GM19193 (cell line): ENCODE data around the gene CTXND2.

Experiments used
- POLR2A ChIP-seq: IDR thresholded peaks from 4 replicates; pipeline ENCODE4 v1.6.1; 2011; ENCODE audit not compliant: insufficient read depth, insufficient read length; ENCODE audit errors: extremely low read depth

The CTXND2 gene

GRCh38 chr1:150893336-150893913 is 6.5 kb downstream of the CTXND2 start:
- TF ChIP-seq POLR2A: no peak

GRCh38 chr1:150895618-150896017 is 8.7 kb downstream of the CTXND2 start:
- no peak for TF ChIP-seq POLR2A

- TF ChIP-seq POLR2A: no peak
Measured at GRCh38 chr1:150902346-150902745, 15.4 kb downstream of the CTXND2 start.

- TF ChIP-seq POLR2A: no peak
Measured at GRCh38 chr1:150902751-150903150, 15.8 kb downstream of the CTXND2 start.

GRCh38 chr1:150905301-150905700 is 18.4 kb downstream of the CTXND2 start:
- no peak for TF ChIP-seq POLR2A

GRCh38 chr1:150906329-150906728 is 19.4 kb downstream of the CTXND2 start:
- no peak for TF ChIP-seq POLR2A

- no peak for TF ChIP-seq POLR2A
Measured at GRCh38 chr1:150906813-150907212, 19.9 kb downstream of the CTXND2 start.

- no peak for TF ChIP-seq POLR2A
Measured at GRCh38 chr1:150909585-150910180, 22.7 kb downstream of the CTXND2 start.

- TF ChIP-seq POLR2A: no peak
Measured at GRCh38 chr1:150912623-150913022, 25.7 kb downstream of the CTXND2 start.

GRCh38 chr1:150917387-150917786 is 30.5 kb downstream of the CTXND2 start:
- no peak for TF ChIP-seq POLR2A

- no peak for TF ChIP-seq POLR2A
Measured at GRCh38 chr1:150922519-150922975, 35.6 kb downstream of the CTXND2 start.

GRCh38 chr1:150925080-150925479 is 38.1 kb downstream of the CTXND2 start:
- no peak for TF ChIP-seq POLR2A

GRCh38 chr1:150926097-150926741 is 39.3 kb downstream of the CTXND2 start, which contains the start of gene SETDB1:
Gene SETDB1, plus strand, starts transcription at chr1:150926363. Its CDS starts 1,352 bp downstream, at chr1:150927715.
- peak; percentile 63 for TF ChIP-seq POLR2A

- TF ChIP-seq POLR2A: no peak
Measured at GRCh38 chr1:150927624-150928023, 40.7 kb downstream of the CTXND2 start.

- TF ChIP-seq POLR2A: no peak
Measured at GRCh38 chr1:150928286-150928685, 41.4 kb downstream of the CTXND2 start.

GRCh38 chr1:150931773-150932172 is 44.8 kb downstream of the CTXND2 start:
- TF ChIP-seq POLR2A: no peak
